ENCODE data around the gene ABCG1.
A peak's percentile ranks its signal among the peaks of the same experiment; 100 is the strongest.

Gene ABCG1

GRCh38 chr21:42251654-42252324 lies 32.8 kb downstream of the ABCG1 start:
- no peak for DNase-seq
- TF ChIP-seq POLR2A (IDR thresholded peaks at IDR 0.05; ENCODE audit: low read length) (no peak), GATA1 (IDR thresholded peaks at IDR 0.05; ENCODE audit: low read depth, low read length) (no peak)

- DNase-seq: no peak
- no peak for TF ChIP-seq POLR2A (IDR thresholded peaks at IDR 0.05; ENCODE audit: low read length)
- no peak for TF ChIP-seq GATA1 (IDR thresholded peaks at IDR 0.05; ENCODE audit: low read depth, low read length)
Observed at GRCh38 chr21:42252325-42252654, 33.4 kb downstream of the ABCG1 start.

- no peak for DNase-seq
- TF ChIP-seq POLR2A (IDR thresholded peaks at IDR 0.05; ENCODE audit: low read length) (no peak), GATA1 (IDR thresholded peaks at IDR 0.05; ENCODE audit: low read depth, low read length) (no peak)
Observed at GRCh38 chr21:42252778-42253340, 33.9 kb downstream of the ABCG1 start.

- no peak for TF ChIP-seq POLR2A (IDR thresholded peaks at IDR 0.05; ENCODE audit: low read length)
- no peak for TF ChIP-seq GATA1 (IDR thresholded peaks at IDR 0.05; ENCODE audit: low read depth, low read length)
- no peak for DNase-seq
Observed at GRCh38 chr21:42253466-42253865, 34.5 kb downstream of the ABCG1 start.

- TF ChIP-seq GATA1 (IDR thresholded peaks at IDR 0.05; ENCODE audit: low read depth, low read length) (no peak), POLR2A (IDR thresholded peaks at IDR 0.05; ENCODE audit: low read length) (no peak)
- no peak for DNase-seq
Observed at GRCh38 chr21:42254083-42254482, 35.1 kb downstream of the ABCG1 start.

- TF ChIP-seq POLR2A (IDR thresholded peaks at IDR 0.05; ENCODE audit: low read length) (no peak), GATA1 (IDR thresholded peaks at IDR 0.05; ENCODE audit: low read depth, low read length) (no peak)
- DNase-seq: no peak
Observed at GRCh38 chr21:42254651-42255601, 36.0 kb downstream of the ABCG1 start.

GRCh38 chr21:42255825-42256224 lies 36.9 kb downstream of the ABCG1 start:
- TF ChIP-seq POLR2A (IDR thresholded peaks at IDR 0.05; ENCODE audit: low read length) (no peak), GATA1 (IDR thresholded peaks at IDR 0.05; ENCODE audit: low read depth, low read length) (no peak)

GRCh38 chr21:42256316-42256715 lies 37.4 kb downstream of the ABCG1 start:
- TF ChIP-seq GATA1 (IDR thresholded peaks at IDR 0.05; ENCODE audit: low read depth, low read length) (no peak), POLR2A (IDR thresholded peaks at IDR 0.05; ENCODE audit: low read length) (no peak)
- DNase-seq: no peak

More at GRCh38 chr21:42255825-42256224, 36.9 kb downstream of the ABCG1 start:
- no peak for DNase-seq

- TF ChIP-seq GATA1 (IDR thresholded peaks at IDR 0.05; ENCODE audit: low read depth, low read length): no peak
- TF ChIP-seq POLR2A (IDR thresholded peaks at IDR 0.05; ENCODE audit: low read length): no peak
- DNase-seq: no peak
Observed at GRCh38 chr21:42257091-42257765, 38.3 kb downstream of the ABCG1 start.

- TF ChIP-seq GATA1 (IDR thresholded peaks at IDR 0.05; ENCODE audit: low read depth, low read length) (no peak), POLR2A (IDR thresholded peaks at IDR 0.05; ENCODE audit: low read length) (no peak)
- DNase-seq: peak; percentile 65 to 81
Observed at GRCh38 chr21:42258150-42258884, 39.4 kb downstream of the ABCG1 start.

- TF ChIP-seq GATA1 (IDR thresholded peaks at IDR 0.05; ENCODE audit: low read depth, low read length) (no peak), POLR2A (IDR thresholded peaks at IDR 0.05; ENCODE audit: low read length) (no peak)
- no peak for DNase-seq
Observed at GRCh38 chr21:42258885-42259407, 40.0 kb downstream of the ABCG1 start.

- DNase-seq: no peak
- no peak for TF ChIP-seq POLR2A (IDR thresholded peaks at IDR 0.05; ENCODE audit: low read length)
- no peak for TF ChIP-seq GATA1 (IDR thresholded peaks at IDR 0.05; ENCODE audit: low read depth, low read length)
Observed at GRCh38 chr21:42260121-42260520, 41.2 kb downstream of the ABCG1 start.

GRCh38 chr21:42261829-42262200 lies 42.9 kb downstream of the ABCG1 start:
- TF ChIP-seq GATA1 (IDR thresholded peaks at IDR 0.05; ENCODE audit: low read depth, low read length) (no peak), POLR2A (IDR thresholded peaks at IDR 0.05; ENCODE audit: low read length) (no peak)
- no peak for DNase-seq
